ENCODE measurements around the gene DDAH1. TPM values are rescaled to one million over a fixed set of nuclear protein-coding genes. Genes with fewer than 3 reads are reported as not detected.
A peak's percentile ranks its signal among the peaks of the same experiment; 100 is the strongest.

The DDAH1 gene
- total RNA-seq, 1 donor, result 89.0 TPM

GRCh38 chr1:85502171-85502570 lies 37.2 kb upstream of the DDAH1 start:
- H3K27ac ChIP-seq (ENCODE audit: low read depth, low read length), result no peak overlapping the region
- no peak overlapping the region for H2AFZ ChIP-seq (ENCODE audit: low read length)
- H3K4me3 ChIP-seq (ENCODE audit: insufficient read depth, low read length), result no peak overlapping the region
- TF ChIP-seq, protein P1, sequence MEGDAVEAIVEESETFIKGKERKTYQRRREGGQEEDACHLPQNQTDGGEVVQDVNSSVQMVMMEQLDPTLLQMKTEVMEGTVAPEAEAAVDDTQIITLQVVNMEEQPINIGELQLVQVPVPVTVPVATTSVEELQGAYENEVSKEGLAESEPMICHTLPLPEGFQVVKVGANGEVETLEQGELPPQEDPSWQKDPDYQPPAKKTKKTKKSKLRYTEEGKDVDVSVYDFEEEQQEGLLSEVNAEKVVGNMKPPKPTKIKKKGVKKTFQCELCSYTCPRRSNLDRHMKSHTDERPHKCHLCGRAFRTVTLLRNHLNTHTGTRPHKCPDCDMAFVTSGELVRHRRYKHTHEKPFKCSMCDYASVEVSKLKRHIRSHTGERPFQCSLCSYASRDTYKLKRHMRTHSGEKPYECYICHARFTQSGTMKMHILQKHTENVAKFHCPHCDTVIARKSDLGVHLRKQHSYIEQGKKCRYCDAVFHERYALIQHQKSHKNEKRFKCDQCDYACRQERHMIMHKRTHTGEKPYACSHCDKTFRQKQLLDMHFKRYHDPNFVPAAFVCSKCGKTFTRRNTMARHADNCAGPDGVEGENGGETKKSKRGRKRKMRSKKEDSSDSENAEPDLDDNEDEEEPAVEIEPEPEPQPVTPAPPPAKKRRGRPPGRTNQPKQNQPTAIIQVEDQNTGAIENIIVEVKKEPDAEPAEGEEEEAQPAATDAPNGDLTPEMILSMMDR (IDR thresholded peaks at IDR 0.05; ENCODE audit: extremely low read depth, low read depth, low read length), result no peak
- no peaks in the 10 kb centered on the region for H3K27me3 ChIP-seq (ENCODE audit: insufficient read depth, low read length)
- H3K79me2 ChIP-seq (ENCODE audit: insufficient read depth, low read length), result peaks cover 87% of the 10 kb centered on the region
- peaks cover 36% of the 10 kb centered on the region for H3K4me1 ChIP-seq (ENCODE audit: insufficient read depth, low read length)
- no peak for DNase-seq (ENCODE audit: insufficient read length, low spot score, missing footprints)
- H4K20me1 ChIP-seq (ENCODE audit: insufficient read depth, low read length), result peaks cover 36% of the 10 kb centered on the region
- peaks cover 5% of the 10 kb centered on the region for H3K36me3 ChIP-seq (ENCODE audit: insufficient read depth, low read length)
- no peaks in the 10 kb centered on the region for H3K9me3 ChIP-seq (ENCODE audit: low read depth, low read length)
- H3K4me2 ChIP-seq (ENCODE audit: insufficient read depth, low read length), result no peak overlapping the region

- H3K27ac ChIP-seq (ENCODE audit: low read depth, low read length), result no peak overlapping the region
- H3K36me3 ChIP-seq (ENCODE audit: insufficient read depth, low read length), result peaks cover 5% of the 10 kb centered on the region
- peaks cover 87% of the 10 kb centered on the region for H3K79me2 ChIP-seq (ENCODE audit: insufficient read depth, low read length)
- peaks cover 32% of the 10 kb centered on the region for H4K20me1 ChIP-seq (ENCODE audit: insufficient read depth, low read length)
- no peaks in the 10 kb centered on the region for H3K27me3 ChIP-seq (ENCODE audit: insufficient read depth, low read length)
- H3K4me1 ChIP-seq (ENCODE audit: insufficient read depth, low read length), result peaks cover 43% of the 10 kb centered on the region
- no peak for DNase-seq (ENCODE audit: insufficient read length, low spot score, missing footprints)
- no peak overlapping the region for H3K4me3 ChIP-seq (ENCODE audit: insufficient read depth, low read length)
- no peak overlapping the region for H2AFZ ChIP-seq (ENCODE audit: low read length)
- H3K4me2 ChIP-seq (ENCODE audit: insufficient read depth, low read length), result no peak overlapping the region
- H3K9me3 ChIP-seq (ENCODE audit: low read depth, low read length), result no peaks in the 10 kb centered on the region
- TF ChIP-seq, protein P1 (IDR thresholded peaks at IDR 0.05; ENCODE audit: extremely low read depth, low read depth, low read length), result no peak
Measured at GRCh38 chr1:85501355-85501898, 36.5 kb upstream of the DDAH1 start.

DNA sequence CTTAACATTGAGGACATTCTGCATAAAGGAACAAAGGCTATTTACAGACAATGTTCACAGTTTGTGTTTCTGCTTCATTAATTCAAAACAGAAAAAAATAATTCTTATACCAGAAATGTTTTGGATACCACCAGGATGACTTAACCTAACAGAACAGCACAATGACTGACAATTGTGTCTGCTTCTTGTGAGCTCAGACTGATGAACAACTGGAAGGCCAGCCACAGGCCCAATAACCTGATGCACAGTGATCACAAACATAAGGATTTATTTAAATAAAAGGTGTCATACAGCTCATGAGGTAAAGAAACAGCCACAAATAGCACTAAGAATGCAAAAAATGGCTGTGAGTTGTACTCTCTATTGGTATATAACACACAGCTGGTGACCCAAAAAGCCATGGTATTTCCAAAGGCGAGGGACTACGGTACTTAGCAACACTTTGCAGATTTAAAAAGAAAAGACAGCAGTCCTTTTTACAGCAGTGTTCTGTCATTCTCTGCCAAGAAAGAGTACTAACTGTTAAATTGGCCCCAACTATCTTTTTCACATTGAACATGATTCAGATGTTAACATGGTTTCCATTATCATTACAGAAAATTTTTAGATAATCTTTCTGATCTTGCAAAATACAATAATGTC lies 32.1 kb upstream of the DDAH1 start:
- no peak overlapping the region for H2AFZ ChIP-seq (ENCODE audit: low read length)
- no peak for DNase-seq (ENCODE audit: insufficient read length, low spot score, missing footprints)
- H3K9me3 ChIP-seq (ENCODE audit: low read depth, low read length), result no peaks in the 10 kb centered on the region
- peaks cover 34% of the 10 kb centered on the region for H3K4me1 ChIP-seq (ENCODE audit: insufficient read depth, low read length)
- no peaks in the 10 kb centered on the region for H3K27me3 ChIP-seq (ENCODE audit: insufficient read depth, low read length)
- peaks cover 10% of the 10 kb centered on the region for H4K20me1 ChIP-seq (ENCODE audit: insufficient read depth, low read length)
- H3K36me3 ChIP-seq (ENCODE audit: insufficient read depth, low read length), result peaks cover 38% of the 10 kb centered on the region
- TF ChIP-seq, protein P1 (IDR thresholded peaks at IDR 0.05; ENCODE audit: extremely low read depth, low read depth, low read length), result no peak
- peaks cover 72% of the 10 kb centered on the region for H3K79me2 ChIP-seq (ENCODE audit: insufficient read depth, low read length)
- H3K4me2 ChIP-seq (ENCODE audit: insufficient read depth, low read length), result no peak overlapping the region
- no peak overlapping the region for H3K4me3 ChIP-seq (ENCODE audit: insufficient read depth, low read length)
- peak overlapping the region; percentile 15 for H3K27ac ChIP-seq (ENCODE audit: low read depth, low read length)

GRCh38 chr1:85495556-85495955 lies 30.6 kb upstream of the DDAH1 start:
- peaks cover 53% of the 10 kb centered on the region for H3K36me3 ChIP-seq (ENCODE audit: insufficient read depth, low read length)
- no peak for DNase-seq (ENCODE audit: insufficient read length, low spot score, missing footprints)
- H2AFZ ChIP-seq (ENCODE audit: low read length), result no peak overlapping the region
- no peaks in the 10 kb centered on the region for H3K27me3 ChIP-seq (ENCODE audit: insufficient read depth, low read length)
- peak overlapping the region; percentile 6 for H3K27ac ChIP-seq (ENCODE audit: low read depth, low read length)
- peaks cover 11% of the 10 kb centered on the region for H4K20me1 ChIP-seq (ENCODE audit: insufficient read depth, low read length)
- H3K4me3 ChIP-seq (ENCODE audit: insufficient read depth, low read length), result no peak overlapping the region
- no peaks in the 10 kb centered on the region for H3K9me3 ChIP-seq (ENCODE audit: low read depth, low read length)
- TF ChIP-seq, protein P1 (IDR thresholded peaks at IDR 0.05; ENCODE audit: extremely low read depth, low read depth, low read length), result no peak
- peak overlapping the region; percentile 14 for H3K4me2 ChIP-seq (ENCODE audit: insufficient read depth, low read length)
- H3K4me1 ChIP-seq (ENCODE audit: insufficient read depth, low read length), result peaks cover 32% of the 10 kb centered on the region
- H3K79me2 ChIP-seq (ENCODE audit: insufficient read depth, low read length), result peaks cover 58% of the 10 kb centered on the region

All from osteoblast (primary cell).